GM12873 (cell line): Measurements from ENCODE around the gene BMP3.

ENCODE experiments used
- CTCF ChIP-seq: IDR thresholded peaks from 2 replicates; pipeline ENCODE4 v1.5.1; 2012; ENCODE audit warnings: low read depth, mild to moderate bottlenecking, moderate library complexity, low read length, control low read depth; ENCODE audit not compliant: insufficient read depth; ENCODE audit errors: missing control alignments

BMP3 gene

GRCh38 chr4:81032771-81033684 is 2.5 kb downstream of the BMP3 start:
- no peak for TF ChIP-seq CTCF

- TF ChIP-seq CTCF: no peak
Observed at GRCh38 chr4:81038636-81039350, 8.3 kb downstream of the BMP3 start.

GRCh38 chr4:81039351-81039972 is 9.0 kb downstream of the BMP3 start:
- TF ChIP-seq CTCF: no peak

- TF ChIP-seq CTCF: peak; percentile 66
Observed at GRCh38 chr4:81040012-81040659, 9.6 kb downstream of the BMP3 start.

GRCh38 chr4:81042578-81043365 is 12.3 kb downstream of the BMP3 start:
- no peak for TF ChIP-seq CTCF

GRCh38 chr4:81049330-81049729 is 18.8 kb downstream of the BMP3 start:
- TF ChIP-seq CTCF: no peak
